ENCODE results near the gene MDGA2. TPM values are rescaled to one million over a fixed set of nuclear protein-coding genes. Genes with fewer than 3 reads are reported as not detected.

Gene MDGA2
- total RNA-seq, 2 donors from 2014 or later, result 0.82 to 8.8 TPM

DNA sequence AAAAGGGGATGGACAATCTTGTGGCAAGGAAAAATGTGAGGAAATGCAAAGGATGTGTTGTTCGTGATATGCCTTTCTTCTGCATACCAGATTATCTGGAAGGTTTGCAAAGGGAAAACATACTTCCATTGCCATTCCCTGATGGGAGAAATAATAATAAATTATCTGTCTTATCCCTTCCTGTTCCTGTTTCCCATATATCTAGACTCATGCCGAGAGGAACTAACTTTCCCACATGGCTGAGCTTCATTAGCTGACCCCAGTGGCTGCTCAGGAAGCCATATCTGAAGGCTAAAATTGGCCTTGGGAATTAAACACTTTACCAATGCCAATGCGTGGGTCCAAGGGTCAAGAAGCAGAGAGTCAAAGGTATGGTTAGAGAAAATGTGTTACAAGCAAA is 439.8 kb downstream of the MDGA2 start:
- Histone ChIP-seq H3K27ac (ENCODE audit: low read depth, low read length) (no peak overlapping the region), H3K27me3 (ENCODE audit: control insufficient read depth, insufficient read depth, low read length, poor library complexity, severe bottlenecking) (no peaks in the 10 kb centered on the region), H3K9me3 (ENCODE audit: control insufficient read depth, low read length) (no peaks in the 10 kb centered on the region), H3K4me1 (ENCODE audit: control insufficient read depth, insufficient read depth, low read length) (no peaks in the 10 kb centered on the region), H3K4me3 (ENCODE audit: low read length) (no peak overlapping the region), H3K9ac (ENCODE audit: extremely low read depth, low read length, poor library complexity, severe bottlenecking) (no peak overlapping the region), H3K36me3 (ENCODE audit: control insufficient read depth, insufficient read depth, low read length) (no peaks in the 10 kb centered on the region)
- no peak for DNase-seq
- Mint-ChIP-seq H3K27me3 (ENCODE audit: insufficient read depth) (no peaks in the 10 kb centered on the region), H3K27ac (no peak overlapping the region), H3K9me3 (no peaks in the 10 kb centered on the region), H3K4me1 (peaks cover 5% of the 10 kb centered on the region), H3K4me3 (no peak overlapping the region), H3K36me3 (ENCODE audit: low read depth) (no peaks in the 10 kb centered on the region)
- WGBS, 2 experiments (ENCODE audit: insufficient coverage in 1 of 2, insufficient read length in 1 of 2), result 83 to 95% methylated on average over 1 to 3 of the region's 3 CpGs
- TF ChIP-seq, protein P1, sequence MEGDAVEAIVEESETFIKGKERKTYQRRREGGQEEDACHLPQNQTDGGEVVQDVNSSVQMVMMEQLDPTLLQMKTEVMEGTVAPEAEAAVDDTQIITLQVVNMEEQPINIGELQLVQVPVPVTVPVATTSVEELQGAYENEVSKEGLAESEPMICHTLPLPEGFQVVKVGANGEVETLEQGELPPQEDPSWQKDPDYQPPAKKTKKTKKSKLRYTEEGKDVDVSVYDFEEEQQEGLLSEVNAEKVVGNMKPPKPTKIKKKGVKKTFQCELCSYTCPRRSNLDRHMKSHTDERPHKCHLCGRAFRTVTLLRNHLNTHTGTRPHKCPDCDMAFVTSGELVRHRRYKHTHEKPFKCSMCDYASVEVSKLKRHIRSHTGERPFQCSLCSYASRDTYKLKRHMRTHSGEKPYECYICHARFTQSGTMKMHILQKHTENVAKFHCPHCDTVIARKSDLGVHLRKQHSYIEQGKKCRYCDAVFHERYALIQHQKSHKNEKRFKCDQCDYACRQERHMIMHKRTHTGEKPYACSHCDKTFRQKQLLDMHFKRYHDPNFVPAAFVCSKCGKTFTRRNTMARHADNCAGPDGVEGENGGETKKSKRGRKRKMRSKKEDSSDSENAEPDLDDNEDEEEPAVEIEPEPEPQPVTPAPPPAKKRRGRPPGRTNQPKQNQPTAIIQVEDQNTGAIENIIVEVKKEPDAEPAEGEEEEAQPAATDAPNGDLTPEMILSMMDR (conservative IDR thresholded peaks at IDR 0.05), result no peak

DNA sequence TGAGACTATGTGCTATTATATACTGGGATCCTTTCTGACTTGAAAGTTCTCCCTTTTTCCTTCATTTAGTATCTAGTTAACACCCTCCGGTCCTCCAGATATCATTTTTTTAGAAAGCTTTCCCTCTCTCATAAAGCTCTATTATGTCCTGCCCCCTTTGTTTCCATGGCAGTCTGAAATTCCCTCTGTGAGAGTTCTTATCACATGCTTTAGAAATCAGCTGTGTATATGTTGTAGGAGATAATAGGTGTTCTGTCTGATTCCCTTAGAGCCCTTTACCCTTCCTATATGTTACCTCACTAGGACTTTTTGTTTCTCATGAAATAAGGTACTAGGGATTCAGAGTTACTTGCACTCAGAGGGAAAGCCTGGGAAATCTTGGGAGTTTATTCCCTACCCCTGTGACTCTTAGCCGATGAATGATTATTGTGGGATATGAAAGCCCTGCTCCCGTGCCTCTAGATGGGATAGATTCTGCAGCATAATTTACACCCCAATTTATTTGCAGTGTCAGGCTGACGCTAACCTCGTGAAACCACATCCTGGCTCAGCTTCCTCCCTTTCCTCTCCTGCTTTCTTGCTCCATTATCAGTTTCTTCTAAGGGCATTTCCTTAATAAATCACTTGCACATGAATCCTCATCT is 448.4 kb downstream of the MDGA2 start:
- Mint-ChIP-seq H3K9me3 (peaks cover 5% of the 10 kb centered on the region), H3K36me3 (ENCODE audit: low read depth) (no peaks in the 10 kb centered on the region), H3K4me3 (no peak overlapping the region), H3K27ac (no peak overlapping the region), H3K4me1 (no peaks in the 10 kb centered on the region), H3K27me3 (ENCODE audit: insufficient read depth) (no peaks in the 10 kb centered on the region)
- DNase-seq, result no peak
- WGBS, 2 experiments (ENCODE audit: insufficient coverage in 1 of 2, insufficient read length in 1 of 2), result 93 to 100% methylated on average over 3 to 5 of the region's 5 CpGs
- Histone ChIP-seq H3K27ac (ENCODE audit: low read depth, low read length) (no peak overlapping the region), H3K4me3 (ENCODE audit: low read length) (no peak overlapping the region), H3K27me3 (ENCODE audit: control insufficient read depth, insufficient read depth, low read length, poor library complexity, severe bottlenecking) (no peaks in the 10 kb centered on the region), H3K9ac (ENCODE audit: extremely low read depth, low read length, poor library complexity, severe bottlenecking) (no peak overlapping the region), H3K4me1 (ENCODE audit: control insufficient read depth, insufficient read depth, low read length) (no peaks in the 10 kb centered on the region), H3K36me3 (ENCODE audit: control insufficient read depth, insufficient read depth, low read length) (no peaks in the 10 kb centered on the region), H3K9me3 (ENCODE audit: control insufficient read depth, low read length) (no peaks in the 10 kb centered on the region)
- TF ChIP-seq, protein P1 (conservative IDR thresholded peaks at IDR 0.05), result no peak

DNA sequence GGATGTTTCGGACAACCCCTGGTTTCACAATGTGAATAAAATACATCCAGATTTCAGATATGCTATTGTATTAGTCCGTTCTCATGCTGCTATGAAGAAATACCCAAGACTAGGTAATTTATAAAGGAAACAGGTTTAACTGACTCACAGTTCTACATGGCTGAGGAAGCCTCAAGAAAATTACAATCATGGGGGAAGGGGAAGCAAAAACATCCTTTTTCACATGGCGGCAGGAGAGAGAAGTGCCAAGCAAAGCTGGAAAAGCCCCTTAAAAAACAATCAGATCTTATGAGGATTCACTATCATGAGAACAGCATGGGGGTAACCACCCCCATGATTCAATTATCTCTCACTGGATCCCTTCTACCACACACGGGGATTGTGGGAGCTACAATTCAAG is 451.7 kb downstream of the MDGA2 start:
- no peak for DNase-seq
- TF ChIP-seq, protein P1 (conservative IDR thresholded peaks at IDR 0.05), result no peak
- no peaks in the 10 kb centered on the region for H3K4me1 ChIP-seq (ENCODE audit: control insufficient read depth, insufficient read depth, low read length)
- Mint-ChIP-seq H3K27ac (no peak overlapping the region), H3K4me3 (no peak overlapping the region), H3K4me1 (no peaks in the 10 kb centered on the region), H3K27me3 (ENCODE audit: insufficient read depth) (no peaks in the 10 kb centered on the region), H3K9me3 (peaks cover 5% of the 10 kb centered on the region), H3K36me3 (ENCODE audit: low read depth) (no peaks in the 10 kb centered on the region)
- H3K36me3 ChIP-seq (ENCODE audit: control insufficient read depth, insufficient read depth, low read length), result no peaks in the 10 kb centered on the region
- H3K4me3 ChIP-seq (ENCODE audit: low read length), result no peak overlapping the region
- H3K27ac ChIP-seq (ENCODE audit: low read depth, low read length), result no peak overlapping the region
- no peaks in the 10 kb centered on the region for H3K9me3 ChIP-seq (ENCODE audit: control insufficient read depth, low read length)
- H3K9ac ChIP-seq (ENCODE audit: extremely low read depth, low read length, poor library complexity, severe bottlenecking), result no peak overlapping the region
- WGBS, 2 experiments (ENCODE audit: insufficient coverage in 1 of 2, insufficient read length in 1 of 2), result 85 to 91% methylated on average over 3 to 4 of the region's 4 CpGs
- no peaks in the 10 kb centered on the region for H3K27me3 ChIP-seq (ENCODE audit: control insufficient read depth, insufficient read depth, low read length, poor library complexity, severe bottlenecking)
